ENCODE measurements around the gene HGFAC.

Gene HGFAC

GRCh38 chr4:3427134-3427476 is 14.7 kb upstream of the HGFAC start:
- DNase-seq = no peak

- no peak for DNase-seq
These were observed 13.9 kb upstream of the HGFAC start for GRCh38 chr4:3427706-3428446.

- DNase-seq = no peak
These were observed 12.1 kb upstream of the HGFAC start for GRCh38 chr4:3429651-3430050.

DNA sequence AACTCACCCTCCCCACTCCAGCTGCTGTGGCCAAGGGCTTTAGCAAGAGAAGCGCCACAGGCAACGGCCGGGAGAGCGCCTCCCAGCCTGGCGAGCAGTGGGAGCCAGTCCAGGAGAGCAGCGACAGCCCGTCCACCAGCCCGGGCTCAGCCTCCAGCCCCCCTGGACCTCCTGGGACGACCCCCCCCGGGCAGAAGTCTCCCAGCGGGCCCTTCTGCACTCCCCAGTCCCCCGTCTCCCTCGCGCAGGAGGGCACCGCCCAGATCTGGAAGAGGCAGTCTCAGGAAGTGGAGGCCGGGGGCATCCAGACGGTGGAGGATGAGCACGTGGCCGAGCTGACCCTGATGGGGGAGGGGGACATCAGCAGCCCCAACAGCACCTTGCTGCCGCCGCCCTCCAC is 11.2 kb upstream of the HGFAC start:
- DNase-seq = no peak

- no peak for DNase-seq
These were observed 10.2 kb upstream of the HGFAC start for GRCh38 chr4:3431446-3431993.

- no peak for DNase-seq
These were observed 9.4 kb upstream of the HGFAC start for GRCh38 chr4:3432381-3432790.

DNA sequence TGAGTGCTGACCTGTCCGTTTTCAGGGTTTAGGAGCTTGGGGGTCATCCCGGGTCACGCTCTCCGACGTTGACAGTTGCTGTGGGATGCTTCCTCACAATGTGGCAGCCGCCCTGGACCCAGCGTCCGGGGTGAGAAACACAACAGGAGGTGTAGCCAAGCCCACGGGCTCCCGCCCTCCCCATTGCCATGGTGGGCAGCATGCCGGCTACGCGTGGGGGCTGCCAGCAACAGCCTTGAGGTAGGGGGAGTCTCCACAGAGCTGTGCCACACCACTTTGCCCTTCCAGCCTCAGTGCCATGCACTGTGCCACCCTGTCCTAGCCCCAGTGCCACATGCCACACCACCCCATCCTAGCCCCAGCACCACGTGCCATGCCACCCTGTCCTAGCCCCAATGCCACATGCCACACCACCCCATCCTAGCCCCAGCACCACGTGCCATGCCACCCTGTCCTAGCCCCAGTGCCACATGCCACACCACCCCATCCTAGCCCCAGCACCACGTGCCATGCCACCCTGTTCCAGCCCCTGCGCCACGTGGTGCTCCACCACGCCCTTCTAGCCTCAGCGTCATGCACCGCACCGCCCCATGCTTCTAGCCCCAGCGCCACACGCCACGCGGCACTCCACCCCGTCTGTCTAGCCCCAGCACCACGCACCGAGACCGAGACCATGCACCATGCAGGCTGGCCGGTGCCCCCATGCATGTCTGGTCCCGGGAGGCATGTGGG is 8.5 kb upstream of the HGFAC start:
- DNase-seq = no peak

DNA sequence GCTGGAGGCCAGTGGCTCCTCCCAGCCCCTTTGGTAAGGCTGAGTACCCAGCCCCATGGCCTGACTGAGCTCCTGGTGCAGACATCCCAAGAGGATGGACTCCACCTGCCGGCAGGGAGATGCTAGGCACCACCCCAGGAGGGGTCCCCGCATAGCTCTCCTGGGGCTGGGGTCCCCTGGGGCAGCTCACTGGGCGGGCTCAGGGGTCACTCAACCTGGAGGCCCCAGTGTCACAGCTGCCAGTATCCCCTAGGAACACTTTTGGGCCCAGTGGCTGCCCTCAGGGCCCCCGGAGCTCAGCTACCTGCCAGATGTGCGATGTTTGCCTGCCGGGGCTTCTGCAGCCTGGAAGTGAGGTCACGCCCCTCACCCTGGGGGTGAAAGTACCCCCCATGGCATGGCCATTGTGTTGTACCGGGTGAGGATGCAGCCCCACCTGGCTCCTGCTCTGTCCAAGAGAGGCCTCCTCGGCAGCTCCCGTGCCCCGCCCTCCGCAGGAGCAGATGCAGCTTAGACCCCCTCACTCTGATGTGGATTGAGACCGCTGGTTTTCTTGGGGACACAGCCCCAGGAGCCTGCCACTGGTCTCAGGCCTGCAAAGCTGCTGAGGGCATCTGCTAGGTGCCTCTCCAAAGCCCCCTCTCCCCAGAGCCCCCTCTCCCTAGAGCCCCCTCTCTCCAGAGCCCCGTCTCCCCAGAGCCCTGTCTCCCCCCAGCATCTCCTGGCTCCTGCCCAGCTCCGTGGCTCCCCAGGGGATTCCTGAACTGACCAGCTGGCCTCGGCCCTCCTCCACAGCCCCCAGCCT is 6.7 kb upstream of the HGFAC start:
- DNase-seq = no peak

DNA sequence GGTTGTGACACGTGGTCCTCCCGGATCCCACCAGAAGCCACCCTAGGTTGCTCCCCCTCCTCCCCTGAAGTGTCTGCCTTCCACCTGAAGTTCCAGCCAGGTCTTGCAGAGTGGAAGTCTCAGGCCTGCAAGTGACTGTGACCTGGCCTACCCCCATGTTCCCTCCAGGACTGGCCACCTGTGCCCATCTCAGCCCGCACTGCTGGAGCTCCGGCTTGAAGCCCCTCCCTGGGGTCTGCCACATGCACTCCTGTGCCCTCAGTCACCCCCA is 6.1 kb upstream of the HGFAC start:
- no peak for DNase-seq

DNA sequence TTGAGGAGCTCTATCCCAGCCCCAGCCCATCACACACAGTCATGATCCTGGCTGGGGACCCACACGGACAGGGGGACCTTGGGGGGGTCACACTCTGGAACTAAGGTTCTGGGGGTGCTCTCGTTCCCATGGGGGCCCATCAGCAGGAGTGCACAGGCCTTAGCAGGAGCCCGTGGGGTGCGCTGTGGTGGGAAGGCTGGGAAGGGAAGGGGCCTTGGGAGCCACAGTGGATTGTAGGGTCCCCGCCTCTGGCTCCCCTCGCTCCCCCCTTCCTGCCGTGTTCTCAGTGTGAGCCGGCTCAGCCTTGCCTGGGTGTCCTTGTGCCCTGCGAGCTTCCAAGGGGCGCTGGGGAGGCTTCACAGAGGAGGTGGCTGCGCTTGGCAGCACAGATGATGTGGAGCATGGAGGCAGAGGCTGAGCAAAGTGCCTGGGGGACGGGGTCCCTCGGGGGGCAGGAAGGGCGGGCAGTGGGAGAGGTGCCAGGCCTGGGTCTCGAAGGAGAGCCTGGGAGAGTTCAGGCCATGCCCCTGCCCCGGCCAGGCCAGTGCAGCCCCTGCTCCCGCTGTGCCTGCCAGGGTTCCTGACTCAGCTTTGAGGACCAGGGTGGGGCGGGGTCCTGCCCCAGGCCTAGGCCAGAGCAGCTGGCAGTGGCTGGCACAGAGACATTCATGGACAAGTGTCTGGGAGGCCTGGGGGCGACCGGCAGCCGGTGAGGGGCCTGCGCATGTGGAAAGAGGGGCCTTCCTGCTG is 5.5 kb upstream of the HGFAC start:
- no peak for DNase-seq

- peak; percentile 43 for DNase-seq
These were observed 4.8 kb upstream of the HGFAC start for GRCh38 chr4:3436798-3437581.

GRCh38 chr4:3437582-3437936 is 4.2 kb upstream of the HGFAC start:
- no peak for DNase-seq

GRCh38 chr4:3437998-3438846 is 3.5 kb upstream of the HGFAC start:
- no peak for DNase-seq

DNA sequence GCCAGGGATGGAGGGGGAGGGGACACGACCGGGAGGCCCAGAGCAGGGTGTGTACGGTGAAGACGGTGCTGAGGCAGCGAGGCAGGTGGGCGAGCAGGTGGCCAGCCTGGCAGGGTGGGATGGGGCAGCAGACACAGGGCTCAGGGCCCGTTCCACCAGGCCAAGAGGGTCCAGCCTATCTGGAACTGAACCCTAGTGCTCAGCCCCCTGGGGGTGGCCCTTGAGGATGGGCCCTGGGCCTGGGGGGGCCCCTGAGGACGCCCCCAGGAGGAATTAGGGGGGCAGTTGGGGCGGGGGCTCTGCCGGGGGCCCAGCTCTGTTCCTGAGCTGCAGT is 3.0 kb upstream of the HGFAC start:
- no peak for DNase-seq

- no peak for DNase-seq
These were observed 2.4 kb upstream of the HGFAC start for GRCh38 chr4:3439391-3439790.

GRCh38 chr4:3440011-3440410 is 1.8 kb upstream of the HGFAC start:
- DNase-seq = no peak

DNA sequence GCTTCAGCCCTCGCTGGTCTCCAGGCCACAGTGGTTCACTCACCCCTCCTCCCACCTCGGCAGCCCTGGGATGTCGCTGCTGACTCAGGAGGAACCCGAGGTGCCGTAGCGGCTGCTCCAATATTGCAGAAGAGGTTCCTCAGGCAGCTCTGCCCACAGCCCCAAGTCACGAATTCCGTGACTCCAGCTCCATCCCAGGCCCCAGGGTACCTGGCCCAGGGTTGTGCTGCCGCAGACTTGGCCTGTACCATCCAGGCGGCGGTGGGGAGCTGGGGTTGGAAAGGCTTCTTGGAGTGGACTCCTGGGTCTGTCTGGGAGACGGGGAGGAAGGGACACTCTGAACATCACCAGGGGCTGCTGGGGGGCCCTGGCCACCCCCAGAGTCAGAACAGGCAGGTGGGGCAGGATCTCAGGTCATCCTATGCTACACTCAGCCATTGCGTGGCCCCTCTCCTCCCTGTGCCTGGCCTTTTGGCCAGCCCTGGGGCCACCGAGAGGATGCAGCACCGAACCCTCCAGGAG is 728 bp upstream of the HGFAC start:
- no peak for DNase-seq

DNA sequence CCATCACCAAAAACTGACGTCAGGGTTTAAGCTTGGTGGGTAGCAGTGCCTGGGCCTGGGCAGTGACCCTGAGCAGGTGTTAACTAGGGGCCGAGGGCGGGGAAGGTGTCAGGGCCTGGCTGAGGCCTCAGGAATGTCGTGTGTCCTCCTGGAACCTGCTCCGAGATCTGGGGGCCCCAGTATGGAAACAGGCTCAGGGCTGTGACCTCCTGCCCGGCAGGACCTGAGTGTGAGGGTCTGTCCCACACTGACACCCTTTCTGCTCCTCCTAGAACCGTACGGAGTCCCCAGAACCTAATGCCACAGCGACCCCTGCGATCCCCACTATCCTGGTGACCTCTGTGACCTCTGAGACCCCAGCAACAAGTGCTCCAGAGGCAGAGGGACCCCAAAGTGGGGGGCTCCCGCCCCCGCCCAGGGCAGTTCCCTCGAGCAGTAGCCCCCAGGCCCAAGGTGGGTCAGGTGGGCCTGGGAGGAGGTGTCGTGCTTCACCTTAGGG is 741 bp downstream of the HGFAC start:
- DNase-seq = no peak

GRCh38 chr4:3442959-3443749 is 1.4 kb downstream of the HGFAC start:
- DNase-seq = no peak

- no peak for DNase-seq
These were observed 2.1 kb downstream of the HGFAC start for GRCh38 chr4:3443750-3444309.
